Keratinocyte (primary cell): Measurements from ENCODE around the gene SLC66A1. TPM values are rescaled to one million over a fixed set of nuclear protein-coding genes. Genes with fewer than 3 reads are reported as not detected.

ENCODE experiments used
- DNase-seq: peaks from one replicate; pipeline ENCODE4 v3.0.0-alpha.2; 2011; ENCODE audit warnings: low read depth, missing footprints, low spot score
- FAIRE-seq: peaks from 2 replicates; lab custom pipeline; 2011; peaks lifted over from hg19 to GRCh38; lab: Jason Lieb, UNC
- H2AFZ ChIP-seq: 2 replicates; pipeline ENCODE4 v1.6.0; 2012; ENCODE audit warnings: low read length, control low read depth, inconsistent platforms; ENCODE audit not compliant: control insufficient read depth
- H3K27ac ChIP-seq: 2 replicates; pipeline ENCODE4 v1.5.1; 2011; ENCODE audit warnings: low read length; ENCODE audit not compliant: control insufficient read depth, insufficient read depth
- H3K27me3 ChIP-seq: 3 replicates; pipeline ENCODE4 v1.6.0; 2011; ENCODE audit warnings: low read length; ENCODE audit not compliant: control insufficient read depth, insufficient read depth; ENCODE audit errors: extremely low read depth
- H3K36me3 ChIP-seq, 2 experiments: 2 replicates in 1 of 2; 3 replicates in 1 of 2; pipeline ENCODE4 v1.5.1; 2011; ENCODE audit warnings: low read length in 2 of 2, mild to moderate bottlenecking in 1 of 2; ENCODE audit not compliant: control insufficient read depth in 2 of 2, insufficient read depth in 2 of 2; ENCODE audit errors: extremely low read depth in 1 of 2
- H3K4me1 ChIP-seq: 3 replicates; pipeline ENCODE4 v1.5.1; 2011; ENCODE audit warnings: low read length; ENCODE audit not compliant: control insufficient read depth, insufficient read depth; ENCODE audit errors: extremely low read depth
- H3K4me2 ChIP-seq: 3 replicates; pipeline ENCODE4 v1.6.0; 2011; ENCODE audit warnings: low read depth, low read length; ENCODE audit not compliant: control insufficient read depth, insufficient read depth; ENCODE audit errors: extremely low read depth
- H3K4me3 ChIP-seq, 3 experiments: fragments of 200-600 bp in 1 of 3; sonication (generic) in 1 of 3; 2 replicates in 2 of 3; 3 replicates in 1 of 3; pipeline ENCODE4 v1.5.1; 2011 to 2016; ENCODE audit warnings: low read length in 3 of 3, mild to moderate bottlenecking in 3 of 3, control low read depth in 2 of 3, inconsistent platforms in 1 of 3, low read depth in 1 of 3, mixed read lengths in 1 of 3, mixed run types in 1 of 3, moderate library complexity in 1 of 3; ENCODE audit not compliant: control insufficient read depth in 2 of 3, insufficient read depth in 2 of 3; ENCODE audit errors: extremely low read depth in 1 of 3
- H3K79me2 ChIP-seq: 2 replicates; pipeline ENCODE4 v1.6.0; 2012; ENCODE audit warnings: low read length; ENCODE audit not compliant: control insufficient read depth, insufficient read depth
- H3K9ac ChIP-seq: 3 replicates; pipeline ENCODE4 v1.6.0; 2011; ENCODE audit warnings: low read length; ENCODE audit not compliant: control insufficient read depth, insufficient read depth; ENCODE audit errors: extremely low read depth
- H3K9me1 ChIP-seq: 3 replicates; pipeline ENCODE4 v1.6.0; 2011; ENCODE audit warnings: low read length; ENCODE audit not compliant: control insufficient read depth, insufficient read depth; ENCODE audit errors: extremely low read depth
- H3K9me3 ChIP-seq: 2 replicates; pipeline ENCODE4 v1.5.1; 2012; ENCODE audit warnings: low read depth, low read length; ENCODE audit not compliant: control insufficient read depth
- H4K20me1 ChIP-seq: 3 replicates; pipeline ENCODE4 v1.6.0; 2011; ENCODE audit warnings: low read length; ENCODE audit not compliant: control insufficient read depth, insufficient read depth; ENCODE audit errors: extremely low read depth
- EZH2 ChIP-seq: IDR thresholded peaks from one replicate; pipeline ENCODE4 v1.6.1; 2012; ENCODE audit warnings: inconsistent platforms, mild to moderate bottlenecking, low read length, moderate library complexity
- dilution Hi-C: fragments of 300-500 bp; cut with MboI; formaldehyde crosslinking; loops from one replicate; pipeline ENCODE4 v1.7.0; 2020; ENCODE audit warnings: low sequenced_read_pairs; ENCODE audit not compliant: extremely low pct_ligation_motif_present
- polyA plus RNA-seq, 5 experiments: library from polyadenylated mRNA; depleted of rRNA in 3 of 5; stranded (reverse) in 3 of 5; stranded (forward) in 1 of 5; unstranded in 1 of 5; fragments of >200 nt; gene quantifications; 1 replicate in 1 of 5; 2 replicates in 3 of 5; 3 replicates in 1 of 5; pipeline versions ENCODE4 v1.2.1 to v1.2.3, GENCODE V29; 2011 to 2012; ENCODE audit warnings: missing spikeins in 2 of 5, low read depth in 1 of 5, low replicate concordance in 1 of 5
- TF ChIP-seq, protein P1 (sequence below), 3 experiments: IDR thresholded peaks in 1 of 3; conservative IDR thresholded peaks in 1 of 3; optimal IDR thresholded peaks in 1 of 3; 2 replicates in 2 of 3; 3 replicates in 1 of 3; pipeline versions ENCODE3 to v1.5.1; 2011; ENCODE audit warnings: low read length in 3 of 3, mild to moderate bottlenecking in 3 of 3, moderate library complexity in 2 of 3, control low read depth in 1 of 3, inconsistent platforms in 1 of 3; ENCODE audit not compliant: insufficient read depth in 2 of 3; ENCODE audit errors: extremely low read depth in 1 of 3

SLC66A1 gene
- polyA plus RNA-seq, 1 donor (not counting 4 experiments of a cell fraction or from before 2014, with no cell fraction given): 8.0 TPM

- Histone ChIP-seq H3K36me3 (peaks cover 24 to 43% of the 10 kb centered on the region in 2 experiments), H2AFZ (no peak overlapping the region), H3K4me1 (no peaks in the 10 kb centered on the region), H3K27me3 (no peaks in the 10 kb centered on the region), H3K9ac (no peak overlapping the region), H4K20me1 (no peaks in the 10 kb centered on the region), H3K4me2 (no peak overlapping the region), H3K9me1 (no peaks in the 10 kb centered on the region), H3K4me3 (no peak overlapping the region), H3K27ac (no peak overlapping the region), H3K9me3 (no peaks in the 10 kb centered on the region), H3K79me2 (no peaks in the 10 kb centered on the region)
- dilution Hi-C loops: no loop called here
- no peak for TF ChIP-seq EZH2
- TF ChIP-seq, protein P1, sequence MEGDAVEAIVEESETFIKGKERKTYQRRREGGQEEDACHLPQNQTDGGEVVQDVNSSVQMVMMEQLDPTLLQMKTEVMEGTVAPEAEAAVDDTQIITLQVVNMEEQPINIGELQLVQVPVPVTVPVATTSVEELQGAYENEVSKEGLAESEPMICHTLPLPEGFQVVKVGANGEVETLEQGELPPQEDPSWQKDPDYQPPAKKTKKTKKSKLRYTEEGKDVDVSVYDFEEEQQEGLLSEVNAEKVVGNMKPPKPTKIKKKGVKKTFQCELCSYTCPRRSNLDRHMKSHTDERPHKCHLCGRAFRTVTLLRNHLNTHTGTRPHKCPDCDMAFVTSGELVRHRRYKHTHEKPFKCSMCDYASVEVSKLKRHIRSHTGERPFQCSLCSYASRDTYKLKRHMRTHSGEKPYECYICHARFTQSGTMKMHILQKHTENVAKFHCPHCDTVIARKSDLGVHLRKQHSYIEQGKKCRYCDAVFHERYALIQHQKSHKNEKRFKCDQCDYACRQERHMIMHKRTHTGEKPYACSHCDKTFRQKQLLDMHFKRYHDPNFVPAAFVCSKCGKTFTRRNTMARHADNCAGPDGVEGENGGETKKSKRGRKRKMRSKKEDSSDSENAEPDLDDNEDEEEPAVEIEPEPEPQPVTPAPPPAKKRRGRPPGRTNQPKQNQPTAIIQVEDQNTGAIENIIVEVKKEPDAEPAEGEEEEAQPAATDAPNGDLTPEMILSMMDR (optimal IDR thresholded peaks at IDR 0.05 in 1 of 3, IDR thresholded peaks at IDR 0.05 in 1 of 3, conservative IDR thresholded peaks at IDR 0.05 in 1 of 3; ENCODE audit: extremely low read depth in 1 of 3, insufficient read depth in 2 of 3, low read length in 3 of 3): no peak
- DNase-seq (no peak), FAIRE-seq (no peak)
Observed at GRCh38 chr1:19349999-19350398, 37.9 kb downstream of the SLC66A1 start.

DNA sequence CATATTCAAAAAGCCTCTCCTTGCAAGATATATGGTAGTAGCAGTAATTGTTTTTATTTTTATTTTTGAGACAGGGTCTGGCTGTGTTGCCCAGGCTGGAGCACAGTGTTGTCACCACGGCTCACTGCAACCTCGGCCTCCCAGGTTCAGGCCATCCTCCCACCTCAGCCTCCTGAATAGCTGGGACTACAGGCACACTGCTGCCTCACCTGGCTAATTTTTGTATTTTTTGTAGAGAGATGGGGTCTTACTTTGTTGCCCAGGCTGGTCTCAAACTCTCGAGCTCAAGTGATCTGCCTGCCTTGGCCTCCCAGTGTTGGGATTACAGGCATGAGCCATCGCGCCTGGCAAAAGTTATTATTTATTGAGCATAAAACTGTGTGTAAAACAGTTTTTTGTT, 38.4 kb downstream of the SLC66A1 start:
- Histone ChIP-seq H3K9ac (no peak overlapping the region), H3K4me2 (no peak overlapping the region), H3K27me3 (no peaks in the 10 kb centered on the region), H2AFZ (no peak overlapping the region), H3K79me2 (no peaks in the 10 kb centered on the region), H3K27ac (no peak overlapping the region), H3K9me1 (no peaks in the 10 kb centered on the region), H3K4me1 (no peaks in the 10 kb centered on the region), H4K20me1 (no peaks in the 10 kb centered on the region), H3K36me3 (peaks cover 25 to 39% of the 10 kb centered on the region in 2 experiments), H3K9me3 (no peaks in the 10 kb centered on the region), H3K4me3 (no peak overlapping the region)
- TF ChIP-seq, protein P1 (optimal IDR thresholded peaks at IDR 0.05 in 1 of 3, IDR thresholded peaks at IDR 0.05 in 1 of 3, conservative IDR thresholded peaks at IDR 0.05 in 1 of 3; ENCODE audit: extremely low read depth in 1 of 3, insufficient read depth in 2 of 3, low read length in 3 of 3): no peak
- no peak for TF ChIP-seq EZH2
- dilution Hi-C loops: no loop called here
- FAIRE-seq: no peak
- no peak for DNase-seq
